Spleen (tissue), 11 donors: Measurements from ENCODE around the gene DNER. TPM values are rescaled to one million over a fixed set of nuclear protein-coding genes. Genes with fewer than 3 reads are reported as not detected.
"Not testable (repeated sequence)": the region's sequence is repeated elsewhere in the genome, so short reads cannot be mapped to it uniquely, and the experiment has no call there.

Experiments
- DNase-seq: peaks from one replicate; pipeline ENCODE4 v3.0.0-alpha.2; 2020
- H3K27ac ChIP-seq, 8 donors: fragments of 200-600 bp; sonication (generic) in 7 of 8; 1 replicate in 4 of 8; 2 replicates in 4 of 8; pipeline versions ENCODE4 v1.5.0 to v1.8.0; 2016 to 2021; ENCODE audit warnings: inconsistent platforms in 4 of 8, mild to moderate bottlenecking in 4 of 8, moderate library complexity in 1 of 8
- H3K27me3 ChIP-seq, 7 donors: fragments of 200-600 bp; sonication (generic) in 6 of 7; replicated peaks in 1 of 7; 1 replicate in 4 of 7; 2 replicates in 3 of 7; pipeline versions ENCODE4 v1.5.0 to v1.8.0; 2016 to 2021; ENCODE audit warnings: inconsistent platforms in 3 of 7, mild to moderate bottlenecking in 1 of 7
- H3K36me3 ChIP-seq, 6 donors: fragments of 200-600 bp; sonication (generic) in 5 of 6; 1 replicate in 4 of 6; 2 replicates in 2 of 6; pipeline versions ENCODE4 v1.5.0 to v1.8.0; 2016 to 2021; ENCODE audit warnings: inconsistent platforms in 2 of 6
- H3K4me1 ChIP-seq, 6 donors: fragments of 200-600 bp; sonication (generic) in 5 of 6; 1 replicate in 3 of 6; 2 replicates in 3 of 6; pipeline versions ENCODE4 v1.5.0 to v1.8.0; 2016 to 2021; ENCODE audit warnings: inconsistent platforms in 3 of 6
- H3K4me3 ChIP-seq, 8 donors: fragments of 200-600 bp; sonication (generic) in 7 of 8; 1 replicate in 4 of 8; 2 replicates in 4 of 8; pipeline versions ENCODE4 v1.5.0 to v1.8.0; 2016 to 2021; ENCODE audit warnings: inconsistent platforms in 4 of 8, mild to moderate bottlenecking in 4 of 8, moderate library complexity in 2 of 8
- H3K9me3 ChIP-seq, 8 donors: fragments of 200-600 bp; sonication (generic) in 7 of 8; 1 replicate in 4 of 8; 2 replicates in 4 of 8; pipeline versions ENCODE4 v1.5.0 to v1.8.0; 2016 to 2021; ENCODE audit warnings: inconsistent platforms in 4 of 8
- CTCF ChIP-seq, 11 experiments: fragments of 200-600 bp in 7 of 11; fragments of 450-650 bp in 4 of 11; sonication (generic) in 4 of 11; IDR thresholded peaks in 8 of 11; conservative IDR thresholded peaks in 3 of 11; 1 replicate in 7 of 11; 2 replicates in 4 of 11; pipeline versions ENCODE4 v1.4.0 to v1.8.0; 2016 to 2021; ENCODE audit warnings: antibody characterized with exemption in 11 of 11, inconsistent platforms in 4 of 11, mild to moderate bottlenecking in 1 of 11
- POLR2A ChIP-seq, 3 donors: fragments of 450-650 bp; IDR thresholded peaks; one replicate each; pipeline ENCODE4 v1.5.1; 2017; ENCODE audit warnings: antibody characterized with exemption in 3 of 3, mild to moderate bottlenecking in 1 of 3
- POLR2AphosphoS5 ChIP-seq, 3 donors: sonication (generic); formaldehyde crosslinking; IDR thresholded peaks; one replicate each; pipeline ENCODE4 v1.5.1; 2017; ENCODE audit warnings: antibody characterized with exemption in 3 of 3
- WGBS, 5 donors: extraction: QIAGEN DNeasy Blood & Tissue Kit in 3 of 5; methylation state at CpG; one replicate each; pipeline versions ENCODE4 v1.1.5 to v1.1.7; 2013 to 2018; 5-methylcytosine and 5-hydroxymethylcytosine counted together
- intact Hi-C: fragments of 100-400 bp; cut with DNase I; formaldehyde crosslinking; loops from one replicate; pipeline ENCODE4 v1.15.0; 2023; ENCODE audit warnings: low total_unique reads
- polyA plus RNA-seq, 3 donors: library from polyadenylated mRNA; stranded (reverse); fragments of 200-250 nt; gene quantifications; one replicate each; pipeline ENCODE4 v1.2.1, GENCODE V29; 2013
- total RNA-seq, 7 donors: library from RNA; depleted of rRNA in 3 of 7; stranded (reverse); fragments of >200 nt in 3 of 7; fragmentation: NEBNext Ultra II Directional in 4 of 7; extraction: Animal tissue kit (Norgen Biotek cat#: 25700) in 4 of 7; gene quantifications; one replicate each; pipeline versions ENCODE4 v1.1.0 to v1.2.1, GENCODE V29; 2016 to 2021
- donor health status: healthy with polysubstance abuse.
- donor health status: DM: no; HTN: no; CAD: no; lungs with moderate emphysema.
- donor health status: DM: no; HTN: no; CAD: no.
- donor health status: Bipolar disorder and iron deficiency.
- donor health status: healthy.
- donor health status: DM: no; HTN: no; CAD: no.
- donor health status: DM: yes; HTN: yes; CAD: no.

Gene DNER
- total and polyA plus RNA-seq, 10 donors, result 0.03 to 0.58 (median 0.26) TPM; not detected in 3

GRCh38 chr2:229725716-229726574 is 11.6 kb upstream of the DNER start:
- DNase-seq, result no peak
- TF ChIP-seq CTCF (IDR thresholded peaks at IDR 0.05 in 8 of 11, conservative IDR thresholded peaks at IDR 0.05 in 3 of 11), result no peak
- TF ChIP-seq POLR2AphosphoS5 (IDR thresholded peaks at IDR 0.05), result no peak
- TF ChIP-seq POLR2A (IDR thresholded peaks at IDR 0.05), result no peak
- Histone ChIP-seq H3K27ac (no peak overlapping the region), H3K36me3 (no peaks in the 10 kb centered on the region), H3K4me1 (no peaks in the 10 kb centered on the region), H3K27me3 (peaks cover 0 to 19% (median 0%) of the 10 kb centered on the region in 7 donors), H3K4me3 (no peak overlapping the region), H3K9me3 (no peaks in the 10 kb centered on the region)
- intact Hi-C loops, result no loop called here
- 72 to 78% (median 74%) methylated on average over 7 of the region's 7 CpGs for WGBS, 5 donors

DNA sequence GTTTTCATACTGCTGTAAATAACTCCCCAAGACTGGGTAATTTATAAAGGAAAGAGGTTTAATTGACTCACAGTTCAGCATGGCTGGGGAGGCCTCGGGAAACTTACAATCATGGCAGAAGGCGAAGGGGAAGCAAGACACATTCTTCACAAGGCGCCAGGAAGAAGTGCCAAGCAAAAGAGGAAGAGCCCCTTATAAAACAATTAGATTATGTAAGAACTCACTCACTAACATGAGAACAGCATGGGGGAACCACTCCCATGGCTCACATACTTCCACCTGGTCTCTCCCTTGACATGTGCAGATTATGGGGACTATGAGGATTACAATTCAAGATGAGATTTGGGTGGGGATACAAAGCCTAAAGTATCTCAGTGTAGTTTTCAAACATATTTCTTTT is 8.8 kb upstream of the DNER start:
- H3K4me3 ChIP-seq, H3K36me3 ChIP-seq, DNase-seq, intact Hi-C loops, H3K27ac ChIP-seq, H3K9me3 ChIP-seq, H3K4me1 ChIP-seq: not testable (repeated sequence)
- H3K27me3 ChIP-seq, result peaks cover 0 to 43% (median 0%) of the 10 kb centered on the region in 7 donors
- 48 to 61% (median 58%) methylated on average over 3 of the region's 3 CpGs for WGBS, 5 donors

DNA sequence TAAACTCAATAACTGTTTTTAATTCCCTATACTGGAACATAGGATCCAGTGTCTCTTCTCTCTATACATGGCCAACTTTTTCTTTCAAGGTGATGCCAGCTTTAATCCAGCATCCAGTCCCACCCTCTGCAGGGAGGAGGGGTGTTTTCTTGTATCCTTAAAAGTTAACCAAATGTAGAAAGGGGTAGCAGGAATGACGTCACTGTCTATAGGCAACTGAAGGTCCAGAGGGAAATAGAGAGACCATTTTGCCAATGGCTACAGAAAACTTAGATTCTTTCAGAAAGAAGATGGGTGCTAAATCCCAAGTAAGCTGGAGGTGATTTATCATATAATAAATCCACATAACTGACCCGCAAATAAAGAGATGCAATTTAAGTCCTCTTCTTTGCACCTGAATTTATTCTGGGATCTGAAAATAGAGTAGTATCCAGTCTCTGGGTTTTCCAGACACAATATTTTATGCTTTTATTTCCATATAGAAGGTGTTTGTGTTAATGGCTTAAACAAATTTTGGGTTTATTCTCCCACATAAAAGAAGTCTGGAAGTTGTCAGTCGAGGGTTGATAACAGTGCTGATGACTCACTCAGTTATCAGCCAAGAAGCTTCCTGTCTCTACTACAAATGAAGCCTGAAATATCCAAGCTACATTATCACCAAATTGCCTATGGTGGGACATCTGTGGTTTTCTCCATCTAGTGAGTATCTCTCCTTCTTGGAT is 5.7 kb upstream of the DNER start:
- H3K27me3 ChIP-seq, result peaks cover 0 to 57% (median 13%) of the 10 kb centered on the region in 7 donors
- DNase-seq, result no peak
- H3K9me3 ChIP-seq, result no peaks in the 10 kb centered on the region
- TF ChIP-seq CTCF (IDR thresholded peaks at IDR 0.05 in 8 of 11, conservative IDR thresholded peaks at IDR 0.05 in 3 of 11) (no peak), POLR2AphosphoS5 (IDR thresholded peaks at IDR 0.05) (no peak), POLR2A (IDR thresholded peaks at IDR 0.05) (no peak)
- no peaks in the 10 kb centered on the region for H3K36me3 ChIP-seq
- peaks cover 0 to 9% (median 7%) of the 10 kb centered on the region in 6 donors for H3K4me1 ChIP-seq
- H3K27ac ChIP-seq, result no peak overlapping the region
- WGBS, 5 donors, result 65 to 79% (median 70%) methylated on average over 3 of the region's 3 CpGs
- H3K4me3 ChIP-seq, result no peak overlapping the region
- intact Hi-C loops, result no loop called here

- H3K27me3 ChIP-seq, result peaks cover 0 to 77% (median 34%) of the 10 kb centered on the region in 7 donors
- intact Hi-C loops, result no loop called here
Measured at GRCh38 chr2:229718057-229718456, 3.7 kb upstream of the DNER start.

More at GRCh38 chr2:229718057-229718456, 3.7 kb upstream of the DNER start:
- TF ChIP-seq CTCF (IDR thresholded peaks at IDR 0.05 in 8 of 11, conservative IDR thresholded peaks at IDR 0.05 in 3 of 11) (no peak), POLR2A (IDR thresholded peaks at IDR 0.05) (no peak), POLR2AphosphoS5 (IDR thresholded peaks at IDR 0.05) (no peak)
- H3K9me3 ChIP-seq, result no peaks in the 10 kb centered on the region
- H3K36me3 ChIP-seq, result no peaks in the 10 kb centered on the region
- H3K4me3 ChIP-seq, result no peak overlapping the region
- H3K27ac ChIP-seq, result no peak overlapping the region
- 41 to 57% (median 47%) methylated on average over 2 of the region's 2 CpGs for WGBS, 5 donors
- DNase-seq, result no peak
- peaks cover 9 to 28% (median 24%) of the 10 kb centered on the region in 6 donors for H3K4me1 ChIP-seq
